Activated naive CD8-positive, alpha-beta T cell (primary cell): Measurements from ENCODE around the gene SIK1.
"Not testable (repeated sequence)": the region's sequence is repeated elsewhere in the genome, so short reads cannot be mapped to it uniquely, and the experiment has no call there.

Experiments
- H3K27ac Mint-ChIP-seq: one replicate; pipeline ENCODE4 v1.8.0; 2021; ENCODE audit warnings: mixed read lengths
- H3K27me3 Mint-ChIP-seq: one replicate; pipeline ENCODE4 v1.8.0; 2021; ENCODE audit warnings: mixed read lengths
- H3K36me3 Mint-ChIP-seq: one replicate; pipeline ENCODE4 v1.8.0; 2021; ENCODE audit warnings: mixed read lengths
- H3K4me1 Mint-ChIP-seq: one replicate; pipeline ENCODE4 v1.8.0; 2021; ENCODE audit warnings: low read depth, mixed read lengths
- H3K4me3 Mint-ChIP-seq: one replicate; pipeline ENCODE4 v1.8.0; 2021; ENCODE audit warnings: mild to moderate bottlenecking, mixed read lengths
- H3K9me3 Mint-ChIP-seq: one replicate; pipeline ENCODE4 v1.8.0; 2021; ENCODE audit warnings: low read depth, mixed read lengths

SIK1 gene

DNA sequence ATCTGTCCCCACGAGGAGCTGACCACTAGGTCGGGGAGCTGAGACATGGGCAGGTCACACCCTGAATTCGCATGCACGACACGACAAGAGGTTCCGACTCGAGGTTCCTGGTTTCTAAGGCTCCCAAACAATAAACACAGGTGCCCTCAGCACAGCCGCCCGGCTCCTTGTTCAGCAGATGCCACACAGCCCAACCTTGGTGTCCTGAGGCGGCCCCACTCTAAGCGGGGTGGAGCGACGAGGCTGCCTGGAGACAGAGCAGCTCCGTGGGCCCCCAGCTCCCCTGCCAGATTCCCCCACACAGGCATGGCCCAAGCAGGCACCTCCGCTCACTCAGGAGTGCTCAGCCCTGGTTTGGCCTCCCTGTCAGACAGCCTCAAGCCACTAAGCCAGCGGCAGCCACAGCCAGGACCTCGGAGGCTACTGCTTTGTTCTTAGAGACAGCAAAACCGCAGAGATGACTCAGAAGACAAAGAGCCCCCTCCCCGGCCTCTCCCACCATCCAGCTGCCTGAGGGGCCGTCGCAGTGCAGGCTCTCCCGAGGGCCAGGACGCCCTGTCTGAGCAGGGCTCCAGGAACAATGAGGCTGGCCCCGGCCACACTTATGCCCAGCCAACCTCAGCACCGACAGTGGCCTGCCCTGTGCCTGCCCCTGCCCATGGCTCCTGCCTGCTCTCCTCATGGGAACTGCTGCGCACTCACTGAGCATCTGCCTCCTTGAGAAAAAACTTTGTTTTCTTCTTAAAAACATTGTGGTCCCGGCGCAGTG lies 14.7 kb downstream of the SIK1 start:
- not testable (repeated sequence) for H3K27ac Mint-ChIP-seq, H3K4me1 Mint-ChIP-seq, H3K27me3 Mint-ChIP-seq, H3K9me3 Mint-ChIP-seq, H3K4me3 Mint-ChIP-seq, H3K36me3 Mint-ChIP-seq

DNA sequence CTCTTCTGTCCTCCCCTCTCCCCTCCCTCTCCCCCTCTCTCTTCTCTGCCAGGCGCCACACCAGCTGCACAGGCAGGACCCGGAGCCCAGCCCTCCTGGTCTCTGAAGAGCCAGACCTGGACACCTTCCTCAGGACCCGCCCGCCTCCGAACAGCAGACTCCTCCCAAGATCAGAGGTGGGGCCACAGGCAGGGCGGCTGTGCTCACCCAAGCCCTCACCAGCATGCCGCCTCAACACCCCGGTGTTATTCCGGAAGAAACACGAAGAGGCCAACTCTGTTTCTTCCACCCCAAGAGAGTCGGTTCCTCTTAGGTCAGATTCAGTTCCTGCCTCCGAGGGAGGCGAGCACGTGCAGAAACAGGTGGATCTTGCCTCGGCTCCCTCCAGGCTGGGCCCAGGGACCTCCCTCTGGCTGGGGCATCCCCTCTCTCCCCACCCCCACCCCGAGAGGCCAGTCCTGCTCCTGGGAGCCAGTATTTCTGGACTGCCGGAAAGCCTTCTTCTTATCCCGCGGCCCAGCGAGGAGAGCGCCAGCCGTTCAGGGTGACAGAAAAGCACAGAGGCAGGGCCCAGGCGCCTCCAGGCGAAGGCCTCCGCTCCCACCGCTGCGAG lies 16.4 kb downstream of the SIK1 start:
- H3K27ac Mint-ChIP-seq, H3K9me3 Mint-ChIP-seq, H3K4me1 Mint-ChIP-seq, H3K36me3 Mint-ChIP-seq, H3K27me3 Mint-ChIP-seq, H3K4me3 Mint-ChIP-seq: not testable (repeated sequence)

DNA sequence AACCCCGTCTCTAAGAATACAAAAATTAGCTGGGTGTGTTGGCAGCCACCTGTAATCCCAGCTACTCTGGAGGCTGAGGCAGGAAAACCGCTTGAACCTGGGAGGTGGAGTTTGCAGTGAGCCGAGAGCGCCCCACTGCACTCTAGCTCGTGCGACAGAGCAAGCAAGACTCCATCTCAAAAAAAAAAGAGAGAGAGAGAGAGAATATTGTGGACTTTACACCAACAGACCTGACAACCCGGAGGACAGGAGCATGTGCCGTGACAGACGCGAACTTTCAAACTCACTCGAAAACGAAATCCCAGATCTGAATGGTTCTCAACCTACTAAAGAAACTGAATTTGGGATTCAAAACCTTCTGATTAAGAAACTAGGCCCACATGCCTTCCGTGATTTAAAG lies 19.8 kb downstream of the SIK1 start:
- H3K36me3 Mint-ChIP-seq, H3K4me1 Mint-ChIP-seq, H3K9me3 Mint-ChIP-seq, H3K27ac Mint-ChIP-seq, H3K4me3 Mint-ChIP-seq, H3K27me3 Mint-ChIP-seq: not testable (repeated sequence)

DNA sequence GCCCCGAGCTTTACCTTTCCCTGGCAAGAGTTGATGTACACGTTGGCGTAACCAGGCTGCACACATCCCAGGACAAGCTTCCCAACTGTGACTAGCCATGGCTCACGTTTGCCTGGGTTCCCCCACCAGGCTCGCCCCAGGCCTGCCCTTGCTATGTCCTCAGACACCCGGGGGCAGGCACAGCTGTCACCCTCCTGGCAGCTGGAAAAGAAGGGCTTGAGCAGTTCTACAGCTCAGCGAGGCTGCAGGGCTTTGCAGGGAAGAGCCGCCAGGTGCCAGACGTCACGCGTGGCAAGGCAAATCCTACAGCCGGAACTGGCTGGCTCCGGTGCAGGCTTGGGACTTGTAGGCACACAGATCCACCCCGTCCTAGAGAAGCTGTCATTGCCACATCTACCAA lies 22.5 kb downstream of the SIK1 start:
- not testable (repeated sequence) for H3K27ac Mint-ChIP-seq, H3K4me1 Mint-ChIP-seq, H3K27me3 Mint-ChIP-seq, H3K4me3 Mint-ChIP-seq, H3K36me3 Mint-ChIP-seq, H3K9me3 Mint-ChIP-seq

DNA sequence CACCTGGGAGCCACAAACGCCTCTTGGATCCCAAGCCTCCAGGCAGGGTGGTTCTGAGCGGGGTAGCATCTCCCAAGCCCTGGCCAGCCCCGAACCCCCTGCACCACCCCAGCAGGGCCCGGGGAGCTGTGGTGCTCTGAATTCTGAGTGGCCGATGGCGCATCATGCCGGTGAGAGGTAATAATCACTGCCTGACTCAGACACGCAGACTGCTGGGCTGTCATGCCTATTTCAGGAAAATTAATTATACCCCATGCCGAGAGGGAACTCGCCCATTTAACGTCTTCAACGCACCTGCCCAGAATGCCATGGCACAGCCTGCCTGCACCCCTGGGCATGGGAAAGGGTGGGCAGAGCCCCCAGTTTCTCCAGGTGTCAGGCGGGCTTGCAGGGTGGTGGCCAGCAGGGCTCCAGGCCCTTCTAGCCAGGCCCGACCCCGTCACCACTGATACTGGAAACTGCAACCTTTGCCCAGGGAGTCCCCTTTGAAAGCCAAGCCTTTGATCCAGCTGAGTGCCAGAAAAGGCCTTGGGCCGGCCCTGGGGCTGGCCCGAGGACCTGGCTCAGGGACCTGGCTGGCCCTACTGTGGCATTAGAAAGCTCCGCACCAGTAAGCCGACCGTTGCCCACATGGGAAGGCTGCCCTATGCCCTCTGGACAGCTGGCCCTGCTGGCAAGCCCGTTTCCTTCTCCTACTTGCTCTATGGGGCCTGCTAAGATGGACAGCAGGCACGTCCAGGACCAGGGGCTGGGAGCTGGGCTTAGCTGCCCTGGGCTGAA lies 23.1 kb downstream of the SIK1 start:
- not testable (repeated sequence) for H3K4me3 Mint-ChIP-seq, H3K27ac Mint-ChIP-seq, H3K27me3 Mint-ChIP-seq, H3K36me3 Mint-ChIP-seq, H3K9me3 Mint-ChIP-seq, H3K4me1 Mint-ChIP-seq

DNA sequence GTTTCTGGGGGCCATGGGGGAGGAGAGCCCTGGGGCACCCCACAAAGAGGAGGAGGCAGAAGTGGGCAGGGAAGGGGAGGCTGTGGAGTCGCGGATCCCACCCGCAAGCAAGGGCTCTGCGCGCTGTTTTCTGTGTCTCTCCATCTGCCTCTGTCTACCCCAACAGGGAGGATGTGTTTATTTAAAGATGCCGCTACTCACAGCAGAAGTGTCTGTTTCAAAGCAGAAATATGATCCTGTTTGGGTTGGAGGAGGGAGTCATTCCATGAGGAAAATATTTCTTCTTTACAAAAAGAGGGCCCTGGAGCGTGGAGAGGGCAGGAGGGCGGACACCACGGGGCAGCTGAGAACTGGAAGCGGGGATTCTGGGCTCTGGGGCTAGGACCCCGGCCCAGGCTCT lies 25.8 kb downstream of the SIK1 start:
- not testable (repeated sequence) for H3K9me3 Mint-ChIP-seq, H3K27ac Mint-ChIP-seq, H3K4me3 Mint-ChIP-seq, H3K36me3 Mint-ChIP-seq, H3K4me1 Mint-ChIP-seq, H3K27me3 Mint-ChIP-seq

DNA sequence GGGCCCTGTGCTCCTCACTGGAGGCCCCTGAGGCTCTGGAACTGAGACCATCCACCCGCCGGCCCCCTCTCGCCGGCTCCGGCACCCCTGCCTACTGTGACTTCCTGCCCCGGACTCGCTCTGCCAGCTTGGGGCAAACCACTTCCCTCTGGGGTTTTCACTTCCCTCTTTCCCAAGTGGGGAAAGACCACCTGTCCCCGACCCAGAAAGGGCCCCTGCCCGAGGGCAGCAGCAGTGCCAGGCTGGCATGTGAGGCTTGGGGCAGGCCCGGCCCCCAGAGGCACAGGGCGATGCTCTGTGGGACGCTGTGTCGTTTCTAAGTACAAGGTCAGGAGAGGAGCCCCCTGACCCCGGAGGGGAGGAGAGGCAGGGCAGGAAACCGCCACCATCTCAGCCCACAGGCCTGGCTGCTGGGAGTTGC lies 27.3 kb downstream of the SIK1 start:
- H3K9me3 Mint-ChIP-seq, H3K4me1 Mint-ChIP-seq: not testable (repeated sequence)

DNA sequence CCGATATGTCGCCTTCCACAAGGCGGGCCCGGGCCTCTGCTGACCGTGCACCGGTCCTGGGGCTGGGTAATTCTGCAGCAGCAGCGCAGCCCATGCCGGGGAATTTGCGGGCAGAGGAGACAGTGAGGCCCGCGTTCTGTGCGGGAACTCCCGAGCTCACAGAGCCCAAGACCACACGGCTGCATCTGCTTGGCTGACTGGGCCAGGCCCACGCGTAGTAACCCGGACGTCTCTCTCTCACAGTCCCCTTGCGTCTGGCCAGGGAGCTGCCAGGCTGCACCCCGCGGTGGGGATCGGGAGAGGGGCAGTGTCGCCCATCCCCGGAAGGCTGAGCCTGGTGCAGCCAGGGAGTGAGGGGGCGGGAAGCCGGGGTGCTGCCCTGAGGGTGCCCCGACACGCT lies 27.8 kb downstream of the SIK1 start:
- H3K27me3 Mint-ChIP-seq, H3K4me1 Mint-ChIP-seq, H3K27ac Mint-ChIP-seq, H3K4me3 Mint-ChIP-seq, H3K9me3 Mint-ChIP-seq, H3K36me3 Mint-ChIP-seq: not testable (repeated sequence)

More for the DNA sequence above, 27.3 kb downstream of the SIK1 start:
- not testable (repeated sequence) for H3K36me3 Mint-ChIP-seq, H3K27me3 Mint-ChIP-seq, H3K4me3 Mint-ChIP-seq, H3K27ac Mint-ChIP-seq

DNA sequence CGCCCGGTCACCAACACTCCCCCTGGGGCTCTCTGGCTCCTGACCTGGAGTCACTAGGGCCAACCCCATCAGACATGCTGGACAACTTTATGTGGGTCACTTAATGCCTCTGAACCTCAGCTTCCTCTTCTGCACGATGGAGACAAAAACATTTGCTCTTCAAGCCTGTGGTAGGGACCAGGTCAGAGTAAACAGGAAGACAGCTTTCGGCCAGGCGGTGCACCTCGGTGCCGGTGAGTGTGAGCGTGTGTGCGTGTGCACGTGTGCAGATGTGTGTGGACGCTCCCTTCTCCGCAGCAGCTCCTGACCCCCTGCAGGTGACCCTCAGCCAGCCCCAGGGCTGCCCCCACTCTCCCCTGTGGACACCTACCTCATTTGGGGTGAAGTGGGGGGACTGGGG lies 28.4 kb downstream of the SIK1 start:
- not testable (repeated sequence) for H3K27ac Mint-ChIP-seq, H3K4me1 Mint-ChIP-seq, H3K4me3 Mint-ChIP-seq, H3K27me3 Mint-ChIP-seq, H3K9me3 Mint-ChIP-seq, H3K36me3 Mint-ChIP-seq

DNA sequence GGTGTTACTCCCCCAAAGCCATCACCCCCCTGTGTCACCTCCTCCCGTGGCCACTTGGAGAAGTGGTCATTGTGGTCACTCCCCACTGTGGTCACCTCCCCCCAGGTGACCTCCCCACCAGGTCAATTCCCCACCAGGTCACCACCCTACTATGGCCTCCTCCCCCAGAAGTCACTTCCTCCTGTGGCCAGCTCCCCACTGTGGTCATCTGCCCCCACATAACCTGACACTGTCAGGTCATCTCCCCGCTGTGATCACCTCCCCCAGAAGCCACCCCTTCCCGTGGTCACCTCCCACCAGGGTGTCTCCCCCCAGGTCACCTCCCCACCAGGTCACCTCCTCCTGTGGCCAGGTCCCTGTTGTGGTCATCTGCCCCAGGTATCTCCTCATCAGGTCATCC lies 28.9 kb downstream of the SIK1 start:
- H3K27me3 Mint-ChIP-seq, H3K27ac Mint-ChIP-seq, H3K9me3 Mint-ChIP-seq, H3K4me1 Mint-ChIP-seq, H3K4me3 Mint-ChIP-seq, H3K36me3 Mint-ChIP-seq: not testable (repeated sequence)

DNA sequence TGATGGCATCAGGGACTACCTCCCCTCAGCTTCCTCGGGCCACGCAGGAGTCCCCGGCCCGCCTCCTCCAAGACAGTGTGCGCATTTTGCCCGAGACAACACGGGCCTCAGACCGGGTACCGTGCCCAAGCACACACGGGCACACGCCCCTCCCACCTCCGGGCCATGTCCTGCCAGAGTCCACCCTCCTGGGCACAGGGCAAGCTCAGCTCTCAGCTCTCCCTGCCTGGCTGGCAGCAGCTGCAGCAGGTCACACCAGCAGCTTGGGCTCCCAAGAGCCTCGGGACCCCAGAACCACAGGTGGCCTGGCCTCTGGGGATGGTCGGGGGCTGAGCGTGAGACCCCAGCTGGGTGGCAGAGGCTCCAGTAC lies 29.5 kb downstream of the SIK1 start:
- H3K9me3 Mint-ChIP-seq, H3K4me1 Mint-ChIP-seq, H3K4me3 Mint-ChIP-seq, H3K27ac Mint-ChIP-seq, H3K27me3 Mint-ChIP-seq, H3K36me3 Mint-ChIP-seq: not testable (repeated sequence)

DNA sequence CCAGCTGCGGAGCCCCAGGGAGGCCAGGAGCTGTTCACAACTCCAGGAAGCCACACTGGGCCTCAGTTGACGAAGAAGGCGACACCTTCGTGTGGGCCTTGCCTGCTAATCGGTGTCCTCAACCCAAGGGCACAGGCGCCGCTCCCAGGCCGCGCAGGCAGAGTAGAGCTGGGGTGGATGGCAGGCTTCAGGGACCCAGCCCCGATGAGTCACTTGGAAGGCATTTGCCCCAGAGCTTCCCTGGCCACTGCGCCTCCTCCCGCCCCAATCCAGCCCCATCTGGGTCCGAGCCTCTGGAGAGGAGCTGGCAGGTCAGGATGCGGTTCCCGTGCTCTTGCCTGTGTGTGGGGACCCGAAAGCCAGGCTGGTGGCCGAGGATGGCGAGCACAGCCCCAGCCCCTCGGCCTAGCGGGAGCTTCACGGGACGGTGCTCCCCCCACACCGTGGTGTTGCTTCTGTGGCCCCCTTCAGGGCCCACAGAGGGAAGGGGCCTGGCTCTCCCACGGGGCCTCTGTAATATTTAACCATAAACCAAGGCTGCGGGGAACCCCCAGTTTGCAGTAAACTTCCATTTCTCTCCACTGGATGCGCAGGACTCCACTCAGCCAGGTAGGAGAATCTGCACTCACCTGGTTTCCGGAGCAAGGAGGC lies 30.0 kb downstream of the SIK1 start:
- not testable (repeated sequence) for H3K27ac Mint-ChIP-seq, H3K27me3 Mint-ChIP-seq, H3K4me1 Mint-ChIP-seq, H3K9me3 Mint-ChIP-seq, H3K36me3 Mint-ChIP-seq, H3K4me3 Mint-ChIP-seq

DNA sequence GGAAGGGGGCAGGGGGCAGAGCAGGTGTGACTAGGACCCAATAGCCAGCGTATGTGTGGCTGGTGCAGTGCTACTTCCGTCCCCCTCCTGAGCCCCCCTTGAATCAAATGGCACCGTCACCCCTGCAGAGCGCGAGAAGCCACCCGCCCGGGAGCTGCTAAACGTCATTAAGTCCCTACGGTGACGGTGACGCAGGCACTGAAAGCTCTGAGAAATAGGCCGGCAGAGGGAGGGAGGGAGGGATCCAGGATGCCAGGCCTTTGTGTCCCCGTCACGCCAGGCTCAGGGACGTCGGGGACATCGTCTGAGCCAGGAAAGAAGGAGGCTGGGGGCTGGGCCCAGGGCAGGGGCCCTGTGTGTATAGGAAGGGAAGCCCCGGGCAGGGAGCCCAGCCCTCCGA lies 43.6 kb downstream of the SIK1 start:
- H3K27me3 Mint-ChIP-seq, H3K27ac Mint-ChIP-seq, H3K36me3 Mint-ChIP-seq, H3K4me3 Mint-ChIP-seq, H3K4me1 Mint-ChIP-seq, H3K9me3 Mint-ChIP-seq: not testable (repeated sequence)

DNA sequence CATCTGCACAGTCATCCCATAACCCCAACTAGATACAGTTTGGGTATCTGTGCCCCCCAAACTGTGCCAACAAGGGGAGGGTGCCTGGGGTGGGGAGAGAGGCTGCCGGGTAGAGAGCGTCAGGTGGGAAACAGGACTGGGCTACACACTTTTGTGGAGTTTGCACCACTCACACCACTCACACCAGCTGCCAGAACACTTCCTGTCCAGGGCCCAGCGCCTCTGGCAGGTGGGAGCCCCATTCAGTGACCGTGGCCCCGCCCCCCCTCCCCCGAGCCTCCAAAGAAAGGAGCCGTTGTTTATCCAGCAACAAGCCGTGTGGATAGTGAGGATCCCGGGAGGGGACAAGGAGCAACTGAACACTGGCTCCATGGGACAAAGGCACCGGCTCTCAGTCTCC lies 44.0 kb downstream of the SIK1 start:
- not testable (repeated sequence) for H3K27ac Mint-ChIP-seq

DNA sequence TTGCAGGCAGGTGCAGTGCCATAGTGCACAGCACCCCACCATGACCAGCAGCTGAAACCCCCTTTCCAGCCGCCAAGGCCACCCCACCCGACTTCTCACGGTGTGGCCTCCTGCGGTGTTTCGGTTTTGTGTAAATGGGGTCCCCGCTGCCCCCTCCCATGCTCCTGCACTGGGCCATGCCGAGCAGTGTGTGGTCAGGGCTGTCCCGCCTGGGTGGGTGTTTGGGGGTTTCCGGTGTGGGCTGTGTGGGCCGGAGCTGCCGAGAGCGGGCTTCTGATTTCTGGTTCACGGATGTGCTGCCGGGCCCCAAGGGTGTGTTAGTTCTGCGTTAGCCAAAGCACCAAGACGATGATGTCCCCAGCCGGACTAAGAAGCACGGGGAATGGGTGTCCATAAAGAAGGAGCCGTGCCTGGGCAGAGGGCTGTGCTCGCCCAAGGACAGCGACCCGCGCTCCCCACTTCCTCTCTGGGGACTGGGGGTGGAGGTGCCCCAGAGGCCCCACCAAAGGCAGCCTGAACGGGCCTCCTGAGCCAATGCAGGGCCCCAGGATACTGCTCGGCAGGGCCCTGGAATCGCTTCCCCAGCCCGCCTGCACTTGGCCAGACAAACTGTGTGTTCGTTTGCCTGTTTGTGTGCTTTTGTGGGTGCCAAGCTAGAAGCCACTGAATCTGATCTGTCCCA lies 45.9 kb downstream of the SIK1 start:
- not testable (repeated sequence) for H3K36me3 Mint-ChIP-seq, H3K4me3 Mint-ChIP-seq, H3K9me3 Mint-ChIP-seq, H3K27ac Mint-ChIP-seq, H3K27me3 Mint-ChIP-seq, H3K4me1 Mint-ChIP-seq

More for the DNA sequence above, 44.0 kb downstream of the SIK1 start:
- H3K9me3 Mint-ChIP-seq, H3K4me3 Mint-ChIP-seq, H3K4me1 Mint-ChIP-seq, H3K36me3 Mint-ChIP-seq, H3K27me3 Mint-ChIP-seq: not testable (repeated sequence)
